Loucy (cell line): ENCODE data around the gene HERPUD2.

Experiments used
- H2AFZ ChIP-seq: fragments of 200-600 bp; sonication (generic); 2 replicates; pipeline ENCODE4 v1.6.0; 2016; ENCODE audit warnings: antibody characterized with exemption, mild to moderate bottlenecking, low read length, moderate library complexity
- H3F3A ChIP-seq: fragments of 200-600 bp; 2 replicates; pipeline ENCODE4 v1.6.0; 2016; ENCODE audit warnings: antibody characterized with exemption, low read depth, mild to moderate bottlenecking
- H3K27me3 ChIP-seq: fragments of 200-600 bp; sonication (generic); 2 replicates; pipeline ENCODE4 v1.6.1; 2014; ENCODE audit warnings: low read length, mild to moderate bottlenecking; ENCODE audit not compliant: insufficient read depth, poor library complexity, severe bottlenecking
- H3K36me3 ChIP-seq: fragments of 200-600 bp; sonication (generic); 2 replicates; pipeline ENCODE4 v1.6.1; 2016; ENCODE audit warnings: low read length; ENCODE audit not compliant: insufficient read depth
- H3K4me1 ChIP-seq: fragments of 200-600 bp; sonication (generic); 2 replicates; pipeline ENCODE4 v1.5.1; 2014; ENCODE audit warnings: low read length, mild to moderate bottlenecking; ENCODE audit not compliant: insufficient read depth, poor library complexity, severe bottlenecking
- H3K4me2 ChIP-seq: fragments of 200-600 bp; sonication (generic); 2 replicates; pipeline ENCODE4 v1.6.0; 2014; ENCODE audit warnings: antibody characterized with exemption, low read length, low read depth, mild to moderate bottlenecking; ENCODE audit not compliant: poor library complexity, severe bottlenecking
- H3K4me3 ChIP-seq: fragments of 200-600 bp; sonication (generic); 2 replicates; pipeline ENCODE4 v1.5.1; 2014; ENCODE audit warnings: low read length, mild to moderate bottlenecking, mixed read lengths; ENCODE audit not compliant: poor library complexity, severe bottlenecking
- H3K79me2 ChIP-seq: fragments of 200-600 bp; sonication (generic); 2 replicates; pipeline ENCODE4 v1.6.1; 2014; ENCODE audit warnings: low read length; ENCODE audit not compliant: insufficient read depth
- H3K9ac ChIP-seq: fragments of 200-600 bp; sonication (generic); 2 replicates; pipeline ENCODE4 v1.6.0; 2014; ENCODE audit warnings: mild to moderate bottlenecking, low read depth, low read length, moderate library complexity; ENCODE audit not compliant: poor library complexity, severe bottlenecking
- H3K9me2 ChIP-seq: fragments of 200-600 bp; sonication (generic); replicated peaks from 2 replicates; pipeline ENCODE4 v1.6.1; 2016; ENCODE audit warnings: low read depth, low read length, mixed read lengths
- H3K9me3 ChIP-seq: fragments of 200-600 bp; sonication (generic); 2 replicates; pipeline ENCODE4 v1.6.1; 2014; ENCODE audit warnings: mild to moderate bottlenecking, antibody characterized with exemption, low read length, low read depth; ENCODE audit not compliant: insufficient read depth
- H4K20me1 ChIP-seq: fragments of 200-600 bp; sonication (generic); 2 replicates; pipeline ENCODE4 v1.6.0; 2014; ENCODE audit warnings: antibody characterized with exemption, low read length, mild to moderate bottlenecking; ENCODE audit not compliant: insufficient read depth, poor library complexity, severe bottlenecking
- CTCF ChIP-seq: fragments of 200-600 bp; sonication (generic); conservative IDR thresholded peaks from 2 replicates; pipeline ENCODE4 v1.5.1; 2014; ENCODE audit warnings: mild to moderate bottlenecking, antibody characterized with exemption, low read length
- EZH2phosphoT487 ChIP-seq: fragments of 200-600 bp; IDR thresholded peaks from 2 replicates; pipeline ENCODE4 v1.6.1; 2018; ENCODE audit warnings: antibody characterized with exemption, mild to moderate bottlenecking, moderate library complexity, borderline replicate concordance

HERPUD2 gene

GRCh38 chr7:35619863-35620262, 75.1 kb downstream of the HERPUD2 start:
- H3K27me3 ChIP-seq, result no peaks in the 10 kb centered on the region
- H3K36me3 ChIP-seq, result no peaks in the 10 kb centered on the region
- H3K4me2 ChIP-seq, result no peak overlapping the region
- H3K79me2 ChIP-seq, result no peaks in the 10 kb centered on the region
- no peaks in the 10 kb centered on the region for H3K4me1 ChIP-seq
- H4K20me1 ChIP-seq, result no peaks in the 10 kb centered on the region
- TF ChIP-seq CTCF (no peak), EZH2phosphoT487 (no peak)
- no peaks in the 10 kb centered on the region for H3K9me3 ChIP-seq
- H2AFZ ChIP-seq, result no peak overlapping the region
- no peaks in the 10 kb centered on the region for H3F3A ChIP-seq
- H3K9me2 ChIP-seq, result no peaks in the 10 kb centered on the region
- no peak overlapping the region for H3K4me3 ChIP-seq
- H3K9ac ChIP-seq, result no peak overlapping the region

GRCh38 chr7:35617041-35617440, 77.9 kb downstream of the HERPUD2 start:
- Histone ChIP-seq H3K36me3 (no peaks in the 10 kb centered on the region), H3F3A (no peaks in the 10 kb centered on the region), H3K9me3 (no peaks in the 10 kb centered on the region), H3K4me1 (no peaks in the 10 kb centered on the region), H3K9me2 (no peaks in the 10 kb centered on the region), H3K79me2 (no peaks in the 10 kb centered on the region), H3K9ac (no peak overlapping the region), H2AFZ (no peak overlapping the region), H3K27me3 (no peaks in the 10 kb centered on the region), H3K4me2 (no peak overlapping the region), H4K20me1 (no peaks in the 10 kb centered on the region), H3K4me3 (no peak overlapping the region)
- TF ChIP-seq EZH2phosphoT487 (no peak), CTCF (no peak)

- H3K4me2 ChIP-seq, result no peak overlapping the region
- H3K4me3 ChIP-seq, result no peak overlapping the region
- H3K9ac ChIP-seq, result no peak overlapping the region
- TF ChIP-seq CTCF, result no peak
- TF ChIP-seq EZH2phosphoT487, result no peak
- H4K20me1 ChIP-seq, result no peaks in the 10 kb centered on the region
- H3F3A ChIP-seq, result no peaks in the 10 kb centered on the region
- H3K9me3 ChIP-seq, result no peaks in the 10 kb centered on the region
- no peaks in the 10 kb centered on the region for H3K36me3 ChIP-seq
- no peak overlapping the region for H2AFZ ChIP-seq
- no peaks in the 10 kb centered on the region for H3K79me2 ChIP-seq
- no peaks in the 10 kb centered on the region for H3K27me3 ChIP-seq
- H3K4me1 ChIP-seq, result no peaks in the 10 kb centered on the region
- no peaks in the 10 kb centered on the region for H3K9me2 ChIP-seq
These were observed 81.8 kb downstream of the HERPUD2 start for GRCh38 chr7:35613150-35613549.
